CD14-positive monocyte (primary cell): Measurements from ENCODE around the gene SULT1E1. TPM values are rescaled to one million over a fixed set of nuclear protein-coding genes. Genes with fewer than 3 reads are reported as not detected.

Source experiments
- DNase-seq, 3 donors: peaks; one replicate each; pipeline ENCODE4 v3.0.0-alpha.2; 2011 to 2022
- H2AFZ ChIP-seq: 2 replicates; pipeline ENCODE4 v1.6.0; 2012; ENCODE audit warnings: mild to moderate bottlenecking, low read depth, low read length, inconsistent platforms; ENCODE audit not compliant: insufficient read depth, poor library complexity, severe bottlenecking
- H3K27ac ChIP-seq, 2 donors: 1 replicate in 1 of 2; 2 replicates in 1 of 2; pipeline ENCODE4 v1.5.1; 2012 to 2013; ENCODE audit warnings: low read length in 2 of 2, control low read depth in 1 of 2, inconsistent platforms in 1 of 2, low read depth in 1 of 2, mild to moderate bottlenecking in 1 of 2
- H3K27me3 ChIP-seq, 2 donors: one replicate each; pipeline versions ENCODE4 v1.6.0 to v1.6.1; 2011 to 2013; ENCODE audit warnings: low read length in 2 of 2; ENCODE audit not compliant: control insufficient read depth in 2 of 2, insufficient read depth in 2 of 2
- H3K36me3 ChIP-seq, 2 donors: replicated peaks in 1 of 2; 1 replicate in 1 of 2; 2 replicates in 1 of 2; pipeline versions ENCODE4 v1.5.1 to v1.6.1; 2012 to 2013; ENCODE audit warnings: low read length in 2 of 2, control low read depth in 1 of 2, inconsistent platforms in 1 of 2, mild to moderate bottlenecking in 1 of 2; ENCODE audit not compliant: insufficient read depth in 2 of 2, control insufficient read depth in 1 of 2
- H3K4me1 ChIP-seq, 2 donors: 1 replicate in 1 of 2; 2 replicates in 1 of 2; pipeline versions ENCODE4 v1.5.1 to v1.6.1; 2012 to 2013; ENCODE audit warnings: low read length in 2 of 2, control low read depth in 1 of 2, inconsistent platforms in 1 of 2, mild to moderate bottlenecking in 1 of 2, moderate library complexity in 1 of 2; ENCODE audit not compliant: insufficient read depth in 2 of 2, control insufficient read depth in 1 of 2
- H3K4me2 ChIP-seq: replicated peaks from 2 replicates; pipeline ENCODE3; 2012; ENCODE audit warnings: low read length, moderate library complexity, mild to moderate bottlenecking; ENCODE audit not compliant: poor library complexity, severe bottlenecking; ENCODE audit errors: extremely low read depth
- H3K4me3 ChIP-seq, 3 experiments: fragments of 200-600 bp in 1 of 3; sonication (generic) in 1 of 3; replicated peaks in 1 of 3; 1 replicate in 2 of 3; 2 replicates in 1 of 3; pipeline ENCODE4 v1.5.1; 2011 to 2013; ENCODE audit warnings: low read length in 3 of 3, mild to moderate bottlenecking in 3 of 3, control low read depth in 2 of 3, low read depth in 2 of 3, inconsistent platforms in 1 of 3, moderate library complexity in 1 of 3
- H3K79me2 ChIP-seq: 2 replicates; pipeline ENCODE4 v1.6.0; 2012; ENCODE audit warnings: mild to moderate bottlenecking, control low read depth, inconsistent platforms, low read length, moderate library complexity; ENCODE audit not compliant: insufficient read depth
- H3K9ac ChIP-seq: 2 replicates; pipeline ENCODE4 v1.6.0; 2017; ENCODE audit warnings: low read length, mild to moderate bottlenecking; ENCODE audit not compliant: insufficient read depth, poor library complexity, severe bottlenecking
- H3K9me3 ChIP-seq, 2 donors: replicated peaks in 1 of 2; 1 replicate in 1 of 2; 2 replicates in 1 of 2; pipeline versions ENCODE4 v1.5.1 to v1.6.1; 2012 to 2013; ENCODE audit warnings: low read length in 2 of 2, control low read depth in 1 of 2; ENCODE audit not compliant: control insufficient read depth in 1 of 2, insufficient read depth in 1 of 2
- H4K20me1 ChIP-seq: 2 replicates; pipeline ENCODE4 v1.6.0; 2012; ENCODE audit warnings: mild to moderate bottlenecking, low read length, control low read depth, moderate library complexity; ENCODE audit not compliant: insufficient read depth
- H3K27ac Mint-ChIP-seq, 7 donors: one replicate each; pipeline ENCODE4 v1.8.0; 2020; ENCODE audit warnings: mild to moderate bottlenecking in 7 of 7, mixed read lengths in 7 of 7, moderate library complexity in 6 of 7, inconsistent platforms in 2 of 7
- H3K27me3 Mint-ChIP-seq, 3 donors: one replicate each; pipeline ENCODE4 v1.8.0; 2021 to 2022; ENCODE audit warnings: low read depth in 3 of 3, mild to moderate bottlenecking in 3 of 3, mixed read lengths in 3 of 3, moderate library complexity in 3 of 3, inconsistent platforms in 1 of 3
- H3K36me3 Mint-ChIP-seq, 2 donors: one replicate each; pipeline ENCODE4 v1.8.0; 2020; ENCODE audit warnings: mixed read lengths in 2 of 2, inconsistent platforms in 1 of 2, mild to moderate bottlenecking in 1 of 2
- H3K4me1 Mint-ChIP-seq: one replicate; pipeline ENCODE4 v1.8.0; 2020; ENCODE audit warnings: mild to moderate bottlenecking, mixed read lengths
- H3K4me3 Mint-ChIP-seq, 2 donors: one replicate each; pipeline ENCODE4 v1.8.0; 2020; ENCODE audit warnings: mild to moderate bottlenecking in 2 of 2, mixed read lengths in 2 of 2, moderate library complexity in 1 of 2
- H3K9me3 Mint-ChIP-seq, 7 donors: one replicate each; pipeline ENCODE4 v1.8.0; 2020 to 2022; ENCODE audit warnings: mixed read lengths in 7 of 7, mild to moderate bottlenecking in 6 of 7, moderate library complexity in 6 of 7, inconsistent platforms in 2 of 7
- CTCF ChIP-seq: fragments of 200-600 bp; IDR thresholded peaks from one replicate; pipeline ENCODE4 v1.8.0; 2022; ENCODE audit warnings: antibody characterized with exemption, mild to moderate bottlenecking
- WGBS: methylation state at CpG from one replicate; pipeline ENCODE4 v1.1.5; 2013; ENCODE audit warnings: missing lambda C conversion rate; ENCODE audit not compliant: insufficient coverage; 5-methylcytosine and 5-hydroxymethylcytosine counted together
- intact Hi-C, 2 donors: fragments of 100-400 bp; cut with micrococcal nuclease; formaldehyde crosslinking; loops; one replicate each; pipeline versions ENCODE4 v1.15.0 to v1.15.1; 2023
- polyA plus RNA-seq, 3 donors: library from polyadenylated mRNA; depleted of rRNA in 1 of 3; unstranded in 2 of 3; stranded (reverse) in 1 of 3; fragments of 300-500 nt in 2 of 3; fragments of >200 nt in 1 of 3; fragmentation: Illumina TruSeq in 2 of 3; gene quantifications; 1 replicate in 2 of 3; 2 replicates in 1 of 3; pipeline ENCODE4 v1.2.3, GENCODE V29; 2012 to 2021

SULT1E1 gene
- polyA plus RNA-seq, 3 donors: not detected

GRCh38 chr4:69831270-69831627 lies 28.7 kb downstream of the SULT1E1 start:
- Mint-ChIP-seq H3K4me3 (peak overlapping the region; percentile 90 to 100), H3K36me3 (peaks cover 0 to 2% of the 10 kb centered on the region in 2 donors), H3K4me1 (peaks cover 29% of the 10 kb centered on the region), H3K27me3 (peaks cover 0 to 3% (median 2%) of the 10 kb centered on the region in 3 donors), H3K9me3 (peaks cover 3 to 19% (median 11%) of the 10 kb centered on the region in 7 donors), H3K27ac (peak overlapping the region; percentile 94 to 100 (median 99))
- no peaks in the 10 kb centered on the region for H3K27me3 ChIP-seq
- H3K27ac ChIP-seq: peak overlapping the region; percentile 93 to 96
- peak overlapping the region; percentile 63 for H3K4me2 ChIP-seq
- no peaks in the 10 kb centered on the region for H3K79me2 ChIP-seq
- TF ChIP-seq CTCF: no peak
- peaks cover 0 to 7% of the 10 kb centered on the region in 2 donors for H3K9me3 ChIP-seq
- intact Hi-C loops: no loop called here
- H4K20me1 ChIP-seq: no peaks in the 10 kb centered on the region
- 0% methylated on average over 1 of the region's 5 CpGs for WGBS
- no peaks in the 10 kb centered on the region for H3K36me3 ChIP-seq
- H2AFZ ChIP-seq: peak overlapping the region; percentile 83
- peak overlapping the region; percentile 41 to 87 (median 64) for H3K4me3 ChIP-seq
- peak overlapping the region; percentile 62 for H3K9ac ChIP-seq
- DNase-seq: no peak
- peaks cover 23 to 24% of the 10 kb centered on the region in 2 donors for H3K4me1 ChIP-seq

GRCh38 chr4:69830560-69831269 lies 29.2 kb downstream of the SULT1E1 start:
- H3K36me3 Mint-ChIP-seq: peaks cover 0 to 2% of the 10 kb centered on the region in 2 donors
- peaks cover 4 to 20% (median 12%) of the 10 kb centered on the region in 7 donors for H3K9me3 Mint-ChIP-seq
- H2AFZ ChIP-seq: peak overlapping the region; percentile 83
- 49% methylated on average over 5 of the region's 6 CpGs for WGBS
- no peaks in the 10 kb centered on the region for H3K79me2 ChIP-seq
- peaks cover 23 to 24% of the 10 kb centered on the region in 2 donors for H3K4me1 ChIP-seq
- no peaks in the 10 kb centered on the region for H4K20me1 ChIP-seq
- H3K27ac Mint-ChIP-seq: peak overlapping the region in 6 of 7 donors; percentile 94 to 100 (median 99)
- peak overlapping the region; percentile 62 for H3K9ac ChIP-seq
- intact Hi-C loops: no loop called here
- peak overlapping the region; percentile 93 to 96 for H3K27ac ChIP-seq
- no peak for TF ChIP-seq CTCF
- H3K27me3 Mint-ChIP-seq: peaks cover 0 to 3% (median 2%) of the 10 kb centered on the region in 3 donors
- peak in 1 of 3 donors; percentile 19 for DNase-seq
- no peaks in the 10 kb centered on the region for H3K27me3 ChIP-seq
- no peaks in the 10 kb centered on the region for H3K36me3 ChIP-seq
- peak overlapping the region; percentile 63 for H3K4me2 ChIP-seq
- H3K4me1 Mint-ChIP-seq: peaks cover 33% of the 10 kb centered on the region
- H3K4me3 Mint-ChIP-seq: peak overlapping the region; percentile 90 to 100
- peak overlapping the region in 1 of 3 experiments; percentile 64 for H3K4me3 ChIP-seq
- peaks cover 0 to 7% of the 10 kb centered on the region in 2 donors for H3K9me3 ChIP-seq
